AG09319 (cell line): Measurements from ENCODE around the gene MDFI.

Experiments
- DNase-seq: peaks from one replicate; pipeline ENCODE4 v3.0.0-alpha.2; 2010; ENCODE audit warnings: low read depth; ENCODE audit errors: extremely low read depth
- TF ChIP-seq, protein P1 (sequence below): IDR thresholded peaks from 2 replicates; pipeline ENCODE4 v1.5.1; 2011; ENCODE audit warnings: low read depth, mild to moderate bottlenecking, inconsistent platforms, low read length, moderate library complexity

The MDFI gene

DNA sequence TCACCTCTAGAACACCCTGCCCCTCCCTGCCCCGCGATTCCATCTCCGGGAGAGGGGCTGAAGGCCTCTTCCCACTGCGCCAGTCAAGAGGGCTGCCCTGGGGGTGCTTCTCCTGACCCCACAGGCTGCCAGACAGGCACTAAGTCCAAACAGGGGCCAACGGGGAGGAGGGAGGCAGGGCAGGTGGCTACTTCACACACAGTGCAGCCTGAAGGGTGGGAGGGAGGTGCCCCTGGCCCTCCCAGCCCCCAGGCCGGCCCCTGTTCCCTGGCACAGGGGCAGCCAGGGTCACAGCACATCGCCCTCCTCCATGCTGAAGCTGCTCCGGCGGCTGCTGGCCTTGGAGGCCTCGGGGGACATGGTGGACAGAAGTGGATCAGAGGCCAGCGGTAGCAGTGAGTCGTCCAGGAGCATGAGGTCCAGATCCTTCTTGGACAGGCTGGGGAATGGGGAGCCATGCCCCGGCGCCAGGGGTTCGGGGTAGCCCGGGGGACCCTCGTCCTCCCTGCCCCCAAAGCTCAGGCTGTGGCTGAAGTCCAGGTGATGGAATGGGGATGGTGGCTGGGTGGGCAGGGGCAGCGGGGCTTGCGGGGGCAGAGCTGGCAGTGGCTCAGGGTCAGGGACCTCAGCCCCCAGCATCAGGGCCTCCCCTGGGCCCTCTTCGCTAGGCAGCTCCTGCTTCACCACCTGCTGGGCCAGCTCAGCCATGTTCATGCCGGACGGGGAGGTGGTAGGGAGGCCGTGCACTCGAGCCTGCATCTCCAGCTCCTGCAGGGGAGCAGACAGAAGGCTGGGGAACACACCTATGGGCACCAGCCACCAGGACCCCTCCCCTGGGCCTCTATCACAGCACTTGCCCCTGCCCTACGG lies 46.3 kb downstream of the MDFI start:
- no peak for DNase-seq
- TF ChIP-seq, protein P1, sequence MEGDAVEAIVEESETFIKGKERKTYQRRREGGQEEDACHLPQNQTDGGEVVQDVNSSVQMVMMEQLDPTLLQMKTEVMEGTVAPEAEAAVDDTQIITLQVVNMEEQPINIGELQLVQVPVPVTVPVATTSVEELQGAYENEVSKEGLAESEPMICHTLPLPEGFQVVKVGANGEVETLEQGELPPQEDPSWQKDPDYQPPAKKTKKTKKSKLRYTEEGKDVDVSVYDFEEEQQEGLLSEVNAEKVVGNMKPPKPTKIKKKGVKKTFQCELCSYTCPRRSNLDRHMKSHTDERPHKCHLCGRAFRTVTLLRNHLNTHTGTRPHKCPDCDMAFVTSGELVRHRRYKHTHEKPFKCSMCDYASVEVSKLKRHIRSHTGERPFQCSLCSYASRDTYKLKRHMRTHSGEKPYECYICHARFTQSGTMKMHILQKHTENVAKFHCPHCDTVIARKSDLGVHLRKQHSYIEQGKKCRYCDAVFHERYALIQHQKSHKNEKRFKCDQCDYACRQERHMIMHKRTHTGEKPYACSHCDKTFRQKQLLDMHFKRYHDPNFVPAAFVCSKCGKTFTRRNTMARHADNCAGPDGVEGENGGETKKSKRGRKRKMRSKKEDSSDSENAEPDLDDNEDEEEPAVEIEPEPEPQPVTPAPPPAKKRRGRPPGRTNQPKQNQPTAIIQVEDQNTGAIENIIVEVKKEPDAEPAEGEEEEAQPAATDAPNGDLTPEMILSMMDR, result no peak

DNA sequence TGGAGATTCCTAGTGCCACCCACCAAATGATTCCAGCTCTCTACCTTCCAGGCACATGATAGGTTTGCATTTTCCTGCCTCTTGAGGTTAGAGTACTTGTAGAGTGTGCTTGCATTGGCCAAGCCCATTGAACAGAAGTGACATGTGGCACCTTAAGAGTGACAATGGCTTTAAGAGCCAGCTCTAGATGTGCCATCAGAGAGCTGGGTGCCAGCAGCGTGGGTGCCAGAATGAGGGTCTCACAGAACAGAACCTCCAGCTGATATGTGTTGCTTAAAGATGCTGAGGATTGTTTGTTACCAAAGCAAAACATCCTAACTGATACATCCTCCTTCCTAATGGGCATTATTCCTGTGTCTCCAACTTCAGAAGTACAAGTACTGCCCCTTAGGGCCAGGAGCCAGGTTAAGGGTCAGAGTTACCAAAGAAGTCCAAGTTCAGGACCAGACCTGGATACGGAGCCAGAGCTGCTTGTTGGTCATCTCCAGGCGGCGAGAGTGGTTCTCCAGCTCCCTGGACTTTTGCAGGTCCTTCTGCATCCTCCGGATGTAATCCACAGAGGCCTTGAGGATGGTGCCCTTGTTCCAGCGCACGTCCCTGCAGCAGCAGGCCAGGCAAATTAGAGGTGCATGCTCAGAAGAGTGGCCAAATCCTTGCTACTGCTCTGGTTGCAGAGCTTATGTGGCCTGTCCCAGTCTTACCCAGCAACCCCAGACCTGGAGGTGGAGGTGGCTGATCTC lies 47.5 kb downstream of the MDFI start:
- TF ChIP-seq, protein P1, result no peak
- DNase-seq, result no peak

DNA sequence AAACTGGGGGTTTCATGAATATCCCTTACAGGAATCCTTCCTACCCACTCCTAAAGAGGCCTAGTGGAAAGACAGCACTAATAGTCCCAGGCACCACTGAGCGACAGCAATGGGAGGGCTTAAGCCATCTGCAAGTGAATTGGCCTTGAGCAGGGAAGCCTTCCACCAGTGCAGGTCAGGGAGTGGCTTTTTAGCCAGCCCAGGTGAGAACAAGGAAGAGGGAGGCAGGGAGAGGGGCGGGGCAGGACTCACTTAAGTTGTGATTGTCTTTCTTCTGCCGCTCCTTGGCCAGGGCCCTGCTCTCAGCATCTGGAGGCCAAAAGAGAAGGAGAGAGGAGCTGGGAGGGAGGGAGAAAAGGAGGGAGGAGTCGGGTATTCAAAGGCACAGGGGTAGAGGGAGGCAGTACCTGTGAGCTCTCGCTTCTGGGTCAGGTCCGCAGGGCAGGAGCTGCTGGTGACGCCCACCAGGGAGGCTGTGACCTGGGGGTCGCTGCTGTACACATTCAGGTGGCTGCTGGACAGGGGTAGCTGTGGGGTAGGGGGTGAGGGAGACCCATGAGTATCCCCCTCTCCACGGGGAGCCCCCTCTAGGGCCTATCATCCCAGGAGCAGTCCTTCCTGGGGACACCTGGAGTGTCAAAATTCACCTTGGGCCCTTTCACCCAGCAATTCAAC lies 49.4 kb downstream of the MDFI start:
- DNase-seq, result no peak
- TF ChIP-seq, protein P1, result no peak

DNA sequence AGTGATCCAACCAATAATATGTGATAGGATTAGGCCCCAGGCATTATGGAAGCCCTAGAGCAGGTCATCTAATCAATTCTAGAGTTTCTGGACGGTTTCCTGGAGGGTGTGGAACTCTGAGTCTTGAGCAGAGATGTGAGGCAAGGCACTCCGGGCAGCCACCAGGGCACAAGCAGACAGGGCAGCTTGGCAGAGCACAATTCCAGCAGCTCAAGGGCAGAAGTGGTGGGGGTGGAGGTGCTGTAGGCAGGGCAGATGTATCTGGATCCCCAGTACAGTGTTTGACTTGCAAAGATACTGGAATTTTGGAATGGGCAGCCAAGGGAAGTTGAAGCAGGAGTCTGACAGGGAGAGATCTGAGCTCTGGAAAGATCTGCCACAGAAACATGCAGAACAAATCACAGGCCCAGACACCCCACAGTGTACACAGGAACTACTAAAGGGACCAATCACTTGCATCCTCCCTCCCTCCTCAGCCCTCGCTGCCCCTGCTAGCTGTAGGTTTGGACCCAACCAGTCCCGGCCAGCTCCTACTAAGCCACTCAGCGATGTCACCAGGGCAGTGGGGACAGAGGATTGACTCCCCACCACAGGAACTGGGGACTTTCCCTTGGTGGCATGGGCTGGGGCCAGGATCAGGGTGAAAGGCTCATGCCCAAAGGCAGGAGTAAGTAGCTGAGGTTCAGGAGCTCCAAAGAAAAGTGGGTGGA lies 50.1 kb downstream of the MDFI start:
- no peak for DNase-seq
- TF ChIP-seq, protein P1, result no peak

DNA sequence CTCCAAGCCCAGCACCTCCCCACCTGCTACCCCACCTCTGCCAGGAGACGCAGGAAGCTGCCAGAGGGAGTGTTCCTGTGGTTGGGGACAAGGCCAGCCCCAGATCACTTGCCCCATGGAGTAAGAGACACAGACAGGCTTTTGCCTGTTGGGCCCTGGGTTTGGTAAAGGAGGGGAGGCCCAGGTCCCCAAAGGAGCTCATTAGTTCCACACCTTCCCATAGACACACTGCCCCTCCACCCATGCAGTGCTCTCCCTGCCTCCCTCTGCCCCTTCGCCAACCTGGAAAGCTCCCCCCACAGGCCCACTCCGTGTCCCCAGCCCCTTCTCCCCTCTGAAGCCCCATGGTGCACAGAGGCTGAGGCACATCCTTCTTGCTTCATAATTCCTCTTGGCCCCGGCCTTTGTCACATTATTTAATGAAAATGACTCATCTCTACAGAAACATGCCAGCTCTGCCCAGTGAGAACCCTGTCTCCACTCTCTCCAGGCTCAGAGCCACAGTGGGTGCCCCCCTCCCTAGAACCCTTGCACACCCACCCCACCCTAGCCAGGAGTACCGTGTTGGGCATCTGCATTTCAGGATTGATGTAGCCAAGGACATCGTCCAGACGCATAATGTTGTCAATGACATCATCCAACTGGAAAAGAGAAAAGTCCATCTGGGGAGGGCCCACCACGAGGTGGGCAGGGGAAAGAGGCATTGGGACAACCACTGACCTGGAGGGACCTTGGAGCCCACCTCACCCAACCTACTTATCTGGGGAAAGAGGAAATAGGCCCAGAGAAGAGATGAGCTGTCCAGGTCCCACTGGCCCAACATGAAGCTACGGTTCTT lies 51.1 kb downstream of the MDFI start:
- DNase-seq, result no peak
- TF ChIP-seq, protein P1, result no peak

DNA sequence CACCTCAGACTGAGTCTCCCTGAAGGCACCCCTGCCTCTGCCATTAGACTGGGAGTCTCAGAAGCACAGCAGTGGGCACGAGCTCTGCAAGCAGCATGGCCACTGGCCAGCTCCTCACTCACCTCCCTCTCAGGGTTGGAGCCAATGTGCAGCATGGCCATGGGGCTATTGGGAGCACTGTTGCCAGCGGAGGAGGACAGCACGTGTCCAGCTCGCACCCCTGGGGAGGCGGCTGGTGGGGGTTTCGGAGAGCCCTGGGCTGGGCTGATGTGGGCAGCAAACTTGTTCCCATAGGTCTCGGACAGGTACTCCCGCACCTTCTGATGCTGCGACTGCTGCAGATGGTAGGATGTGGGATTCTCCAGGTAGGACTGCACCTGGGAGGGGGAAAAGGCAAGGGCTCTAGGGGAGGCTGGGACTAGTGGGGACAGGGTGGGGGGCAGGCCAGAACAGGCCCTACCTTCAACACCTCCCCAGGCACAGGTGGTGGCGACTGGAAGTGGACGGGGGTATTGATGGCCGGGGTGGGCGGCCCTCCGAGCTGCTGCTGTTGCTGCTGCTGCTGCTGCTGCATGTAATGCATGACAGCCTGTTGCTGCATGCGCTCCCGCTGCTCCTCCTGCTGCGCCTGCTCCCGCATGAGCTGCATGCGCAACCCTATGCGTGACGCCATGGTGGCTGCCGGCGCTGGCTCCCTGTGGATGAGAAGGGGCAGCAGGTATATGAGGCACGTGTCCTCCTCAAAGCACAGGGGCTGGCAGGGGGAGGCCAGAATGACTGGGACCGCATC lies 52.5 kb downstream of the MDFI start:
- TF ChIP-seq, protein P1, result no peak
- DNase-seq, result no peak
